Thymus (tissue), 14 donors: ENCODE results near the gene ZNF460. TPM values are rescaled to one million over a fixed set of nuclear protein-coding genes. Genes with fewer than 3 reads are reported as not detected.

Experiments
- DNase-seq, 9 donors: peaks; one replicate each; pipeline ENCODE4 v3.0.0-alpha.2; 2013; ENCODE audit warnings: low spot score in 9 of 9, low read depth in 6 of 9, missing footprints in 1 of 9
- H3K27ac ChIP-seq, 2 donors: one replicate each; pipeline ENCODE4 v1.5.1; 2013; ENCODE audit warnings: control low read depth in 1 of 2, low read depth in 1 of 2, low read length in 1 of 2, mild to moderate bottlenecking in 1 of 2, moderate library complexity in 1 of 2
- H3K27me3 ChIP-seq, 2 donors: one replicate each; pipeline ENCODE4 v1.5.1; 2013; ENCODE audit warnings: low read length in 1 of 2; ENCODE audit not compliant: control insufficient read depth in 2 of 2, insufficient read depth in 1 of 2
- H3K36me3 ChIP-seq, 2 donors: one replicate each; pipeline ENCODE4 v1.5.1; 2013; ENCODE audit warnings: low read length in 1 of 2, mild to moderate bottlenecking in 1 of 2, moderate library complexity in 1 of 2; ENCODE audit not compliant: control insufficient read depth in 2 of 2, insufficient read depth in 2 of 2
- H3K4me1 ChIP-seq, 2 donors: one replicate each; pipeline ENCODE4 v1.5.1; 2013; ENCODE audit warnings: low read length in 2 of 2; ENCODE audit not compliant: control insufficient read depth in 2 of 2, insufficient read depth in 2 of 2
- H3K4me3 ChIP-seq, 2 donors: one replicate each; pipeline ENCODE4 v1.5.1; 2013; ENCODE audit warnings: low read length in 2 of 2, control low read depth in 1 of 2, mild to moderate bottlenecking in 1 of 2
- H3K9me3 ChIP-seq, 2 donors: one replicate each; pipeline ENCODE4 v1.5.1; 2013; ENCODE audit warnings: low read length in 1 of 2, mild to moderate bottlenecking in 1 of 2; ENCODE audit not compliant: control insufficient read depth in 2 of 2, insufficient read depth in 1 of 2
- WGBS: extraction: QIAGEN DNeasy Blood & Tissue Kit; methylation state at CpG from one replicate; pipeline ENCODE4 v1.1.7; 2013; 5-methylcytosine and 5-hydroxymethylcytosine counted together
- long read RNA-seq, 10 donors: transcript quantifications; one replicate each; lab custom pipeline, GENCODE V29; 2026
- polyA plus RNA-seq: library from polyadenylated mRNA; stranded (reverse); fragments of 200-250 nt; gene quantifications from one replicate; pipeline ENCODE4 v1.2.3, GENCODE V29; 2013
- total RNA-seq: library from RNA; stranded (reverse); fragments of 120-200 nt; gene quantifications from one replicate; pipeline ENCODE4 v1.2.4, GENCODE V29; 2013
- donor health status: healthy.

The ZNF460 gene
- total RNA-seq (20.7 TPM), polyA plus RNA-seq (1.4 TPM)
- long read RNA-seq, donor 1: 0 reads
- long read RNA-seq, donor 2, partial matches to known transcripts: 0 of 5 reads
- long read RNA-seq, donor 2, other reads (novel, unspliced or antisense): 0 of 5 reads
- long read RNA-seq, donor 3: 0 reads
- long read RNA-seq, donor 4: 0 reads
- long read RNA-seq, donor 5, partial matches to known transcripts: 0 of 1 reads
- long read RNA-seq, donor 5, other reads (novel, unspliced or antisense): 0 of 1 reads
- long read RNA-seq, donor 6: 0 reads
- long read RNA-seq, donor 7: 0 reads
- long read RNA-seq, donor 8, partial matches to known transcripts: 0 of 1 reads
- long read RNA-seq, donor 8, other reads (novel, unspliced or antisense): 0 of 1 reads
- long read RNA-seq, donor 9: 0 reads
- long read RNA-seq, donor 10, partial matches to known transcripts: 0 of 1 reads
- long read RNA-seq, donor 10, other reads (novel, unspliced or antisense): 0 of 1 reads

DNA sequence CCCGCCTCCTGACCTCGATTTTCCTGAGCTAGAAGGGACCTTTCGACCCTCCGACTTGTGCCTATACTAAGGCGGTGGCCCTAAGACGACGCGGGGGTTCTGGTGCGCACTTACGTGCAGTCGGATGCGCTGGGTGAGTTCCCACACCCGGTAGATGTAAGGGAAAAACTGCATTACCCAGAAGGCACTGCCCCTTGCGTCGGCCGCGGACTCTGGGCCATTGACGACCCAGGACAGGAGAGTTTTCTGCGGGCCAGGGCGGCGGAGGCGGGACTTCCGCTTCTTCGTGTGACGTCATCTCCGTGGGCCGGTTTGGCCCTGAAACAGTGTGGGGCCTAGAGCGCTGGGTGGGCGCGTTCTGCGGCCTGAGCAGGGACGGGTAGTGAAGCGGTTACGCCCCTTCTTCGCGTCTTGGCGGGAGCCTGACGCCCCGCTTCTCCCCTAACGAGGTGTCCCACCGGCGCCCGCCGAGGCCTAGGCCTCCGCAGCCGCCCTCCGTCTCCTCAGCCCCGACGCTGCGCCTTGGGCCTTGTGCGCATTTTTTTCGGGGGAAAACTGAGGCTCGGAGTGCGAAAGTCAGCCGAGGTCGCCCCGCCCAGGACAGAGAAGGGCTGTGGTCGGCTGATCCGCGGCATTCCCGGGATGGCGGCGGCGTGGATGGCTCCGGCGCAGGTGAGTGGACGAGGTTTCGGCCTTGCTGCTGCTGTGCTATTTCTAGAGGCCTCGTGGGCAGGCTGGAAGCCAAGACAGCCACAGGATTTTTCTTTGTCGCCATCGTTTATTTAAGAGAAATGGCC lies at the start of gene ZNF460:
TSS of gene ZNF460 (plus strand) at position 321 of the 797 bp plus-strand sequence. CDS start at position 643, 322 bp downstream.
- Histone ChIP-seq H3K4me1 (peaks cover 15 to 18% of the 10 kb centered on the region in 2 donors), H3K27me3 (no peaks in the 10 kb centered on the region), H3K36me3 (peaks cover 12 to 27% of the 10 kb centered on the region in 2 donors), H3K9me3 (no peaks in the 10 kb centered on the region), H3K4me3 (peak within 1 kb of the TSS; percentile 76 to 92), H3K27ac (peak within 1 kb of the TSS; percentile 99)
- under 1% methylated on average over 71 of the region's 71 CpGs for WGBS
- DNase-seq: peak; percentile 92 to 99 (median 97)

DNA sequence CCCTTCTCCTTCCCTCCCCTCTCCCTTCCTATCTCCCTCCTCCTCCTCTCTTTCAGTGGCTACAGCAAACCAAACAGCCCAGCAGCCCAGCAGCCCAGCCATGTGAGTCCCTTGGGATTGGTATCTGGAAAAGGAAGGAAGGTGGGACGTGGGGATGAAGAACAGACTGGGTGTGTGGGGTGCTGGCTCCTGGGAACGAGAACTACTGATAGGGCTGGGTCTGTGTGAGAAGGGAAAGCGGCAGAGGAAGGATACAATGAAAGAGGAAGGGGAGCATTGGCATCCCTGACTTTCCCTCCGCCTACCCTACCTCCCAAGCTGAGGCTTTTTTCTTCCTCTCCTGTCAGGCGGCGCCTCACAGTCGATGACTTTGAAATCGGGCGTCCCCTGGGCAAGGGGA lies 48.6 kb upstream of the ZNF460 start:
- WGBS: 79% methylated on average over 9 of the region's 9 CpGs
- Histone ChIP-seq H3K27me3 (no peaks in the 10 kb centered on the region), H3K27ac (no peak overlapping the region), H3K36me3 (no peaks in the 10 kb centered on the region), H3K9me3 (no peaks in the 10 kb centered on the region), H3K4me3 (no peak overlapping the region), H3K4me1 (no peaks in the 10 kb centered on the region)
- DNase-seq: no peak

DNA sequence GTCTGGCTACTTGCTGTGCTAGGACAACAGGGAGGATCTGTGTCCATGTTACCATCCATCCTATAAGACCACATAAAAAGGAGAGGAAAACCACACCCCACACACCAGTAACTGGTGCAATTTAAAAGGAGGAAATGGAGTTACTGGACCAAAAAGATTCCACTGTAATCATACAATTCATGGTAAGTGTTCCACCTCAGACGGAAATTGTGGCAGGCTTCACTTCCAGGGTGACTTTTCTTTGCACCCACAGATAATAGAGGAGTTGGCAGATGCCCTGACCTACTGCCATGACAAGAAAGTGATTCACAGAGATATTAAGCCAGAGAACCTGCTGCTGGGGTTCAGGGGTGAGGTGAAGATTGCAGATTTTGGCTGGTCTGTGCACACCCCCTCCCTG lies 47.1 kb upstream of the ZNF460 start:
- no peaks in the 10 kb centered on the region for H3K27me3 ChIP-seq
- DNase-seq: no peak
- no peaks in the 10 kb centered on the region for H3K36me3 ChIP-seq
- H3K27ac ChIP-seq: no peak overlapping the region
- 88% methylated on average over 1 of the region's 1 CpG for WGBS
- no peaks in the 10 kb centered on the region for H3K4me1 ChIP-seq
- H3K9me3 ChIP-seq: no peaks in the 10 kb centered on the region
- no peak overlapping the region for H3K4me3 ChIP-seq

DNA sequence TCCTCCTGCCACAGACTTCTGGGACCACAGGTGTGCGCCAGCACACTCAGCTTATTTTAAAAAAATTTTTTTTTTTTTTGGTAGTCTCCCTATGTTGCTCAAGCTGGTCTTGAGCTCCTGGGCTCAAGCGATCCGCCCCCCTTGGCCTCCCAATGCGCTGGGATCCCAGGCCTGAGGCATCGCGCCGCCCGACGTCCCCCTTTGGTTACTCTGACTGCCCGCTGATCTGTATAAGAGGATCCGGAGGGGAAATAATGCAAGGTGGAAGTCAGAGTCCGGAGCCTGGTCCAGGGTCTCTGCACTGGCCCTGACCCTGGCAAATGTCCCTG lies 40.3 kb upstream of the ZNF460 start:
- no peaks in the 10 kb centered on the region for H3K27me3 ChIP-seq
- H3K4me1 ChIP-seq: peaks cover 13 to 17% of the 10 kb centered on the region in 2 donors
- 25% methylated on average over 12 of the region's 12 CpGs for WGBS
- peak overlapping the region; percentile 85 to 89 for H3K27ac ChIP-seq
- peak overlapping the region; percentile 65 to 92 for H3K4me3 ChIP-seq
- no peak for DNase-seq
- H3K36me3 ChIP-seq: peaks cover 6 to 10% of the 10 kb centered on the region in 2 donors
- H3K9me3 ChIP-seq: no peaks in the 10 kb centered on the region

DNA sequence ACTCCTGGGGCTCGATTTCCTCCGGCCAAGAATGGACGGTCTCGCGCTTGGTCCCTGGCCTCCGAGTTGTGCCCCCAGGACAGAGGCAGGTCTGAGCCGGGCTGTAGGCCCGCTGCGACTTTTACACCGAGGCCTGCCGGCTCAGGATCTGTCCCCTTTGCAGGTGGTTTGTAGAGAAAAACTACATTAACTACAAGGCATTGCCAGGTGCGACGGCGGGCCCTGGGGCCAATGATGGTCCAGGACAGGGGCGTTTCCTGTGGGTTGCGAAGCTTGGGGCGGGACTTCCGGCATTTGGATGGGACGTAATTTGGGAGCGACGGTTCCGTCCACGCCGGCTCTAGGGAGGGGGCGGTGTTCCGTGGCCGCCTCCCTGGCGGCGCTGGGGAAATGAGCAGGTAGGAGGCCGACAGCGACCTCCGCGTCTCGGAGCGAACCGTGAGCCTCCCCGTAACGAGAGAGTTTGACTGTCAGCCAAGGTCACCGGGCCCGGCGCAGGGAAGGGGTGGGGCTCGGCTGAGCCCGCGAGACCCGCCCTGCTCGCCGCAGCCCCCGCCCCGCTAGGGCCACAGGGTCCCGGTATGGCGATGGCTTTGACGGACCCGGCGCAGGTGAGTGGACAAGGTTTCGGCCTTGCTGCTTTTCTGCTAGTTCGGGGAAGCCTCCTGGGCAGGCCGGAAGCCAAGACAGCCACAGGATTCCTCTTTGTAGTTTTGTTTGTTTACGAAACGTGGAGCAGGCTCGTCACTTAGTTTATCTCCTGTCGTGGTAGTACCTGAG lies 39.8 kb upstream of the ZNF460 start, which contains the start of gene ZNF805:
TSS of gene ZNF805 (plus strand) at position 322 of the 780 bp plus-strand sequence. CDS start at position 582, 260 bp downstream.
- Histone ChIP-seq H3K4me1 (peaks cover 13 to 17% of the 10 kb centered on the region in 2 donors), H3K36me3 (peaks cover 10 to 13% of the 10 kb centered on the region in 2 donors), H3K4me3 (peak within 1 kb of the TSS; percentile 65 to 92), H3K27me3 (no peaks in the 10 kb centered on the region), H3K27ac (peak within 1 kb of the TSS; percentile 85 to 89), H3K9me3 (no peaks in the 10 kb centered on the region)
- DNase-seq: peak; percentile 91 to 99 (median 95)
- under 1% methylated on average over 61 of the region's 61 CpGs for WGBS

DNA sequence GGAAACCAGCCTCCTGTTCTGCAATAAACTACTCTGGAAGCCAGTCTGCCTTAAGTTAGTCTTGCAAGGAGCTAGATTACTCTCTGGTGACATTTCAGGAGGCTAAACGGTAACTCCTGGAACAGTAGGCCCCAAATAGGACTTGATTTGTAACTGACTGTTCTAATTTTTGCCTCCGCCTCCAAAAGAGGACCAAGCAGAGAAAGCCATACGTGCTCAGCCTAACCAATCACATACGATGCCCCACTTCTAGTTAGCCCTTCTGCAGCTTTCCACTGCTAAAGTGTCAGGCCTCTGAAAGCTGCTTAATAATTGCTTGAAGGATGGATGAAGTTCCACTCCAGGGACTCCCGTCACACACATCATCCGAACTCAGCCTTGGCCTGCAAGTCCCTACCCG lies 39.1 kb upstream of the ZNF460 start:
- H3K27me3 ChIP-seq: no peaks in the 10 kb centered on the region
- DNase-seq: peak in 1 of 9 donors; percentile 8
- H3K4me1 ChIP-seq: peaks cover 13 to 17% of the 10 kb centered on the region in 2 donors
- peak overlapping the region; percentile 85 to 89 for H3K27ac ChIP-seq
- H3K9me3 ChIP-seq: no peaks in the 10 kb centered on the region
- H3K36me3 ChIP-seq: peaks cover 10 to 17% of the 10 kb centered on the region in 2 donors
- H3K4me3 ChIP-seq: peak overlapping the region; percentile 65 to 92
- 38% methylated on average over 7 of the region's 7 CpGs for WGBS

DNA sequence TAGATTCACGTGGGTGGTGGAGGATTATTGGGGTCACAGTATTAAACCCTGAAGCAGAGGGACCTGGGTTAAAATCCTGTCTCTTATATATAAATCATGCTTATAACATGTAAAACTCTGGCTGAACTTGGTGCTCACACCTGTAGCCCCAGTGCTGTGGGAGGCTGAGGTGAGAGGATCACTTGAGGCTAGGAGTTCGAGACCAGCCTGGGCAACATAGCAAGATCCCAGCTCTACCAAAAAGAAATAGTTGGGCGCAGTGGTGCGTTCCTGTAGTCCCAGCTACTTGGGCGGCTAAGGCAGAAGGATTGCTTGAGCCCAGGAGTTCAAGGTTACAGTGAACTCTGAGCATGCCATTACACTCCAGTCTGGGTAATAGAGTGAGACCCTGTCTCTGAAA lies 37.5 kb upstream of the ZNF460 start:
- no peak overlapping the region for H3K4me3 ChIP-seq
- H3K4me1 ChIP-seq: peaks cover 13 to 17% of the 10 kb centered on the region in 2 donors
- no peak overlapping the region for H3K27ac ChIP-seq
- peaks cover 14 to 26% of the 10 kb centered on the region in 2 donors for H3K36me3 ChIP-seq
- WGBS: 97% methylated on average over 5 of the region's 5 CpGs
- no peaks in the 10 kb centered on the region for H3K27me3 ChIP-seq
- H3K9me3 ChIP-seq: no peaks in the 10 kb centered on the region
- no peak for DNase-seq

DNA sequence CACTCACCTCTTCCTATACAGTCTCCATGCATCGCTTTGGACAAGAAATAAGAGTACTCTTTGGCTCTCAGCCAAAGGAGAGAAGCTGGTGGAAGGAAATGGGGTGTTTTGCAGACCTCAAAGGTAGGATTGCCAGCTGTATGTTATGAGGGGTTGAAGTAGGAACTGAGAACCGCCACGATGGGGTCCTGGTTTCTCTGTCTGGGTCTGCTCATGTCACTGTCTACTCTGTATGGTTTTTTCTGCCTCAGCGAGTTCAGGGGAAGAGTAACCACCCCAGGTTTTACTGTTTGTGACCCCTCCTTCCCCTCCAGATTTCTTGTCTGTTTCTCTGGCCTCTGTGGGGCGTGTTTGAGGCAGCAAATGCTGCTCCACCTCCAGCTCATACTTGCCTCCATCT lies 35.8 kb upstream of the ZNF460 start:
- no peak overlapping the region for H3K27ac ChIP-seq
- peaks cover 13 to 17% of the 10 kb centered on the region in 2 donors for H3K4me1 ChIP-seq
- no peaks in the 10 kb centered on the region for H3K27me3 ChIP-seq
- H3K36me3 ChIP-seq: peaks cover 26 to 36% of the 10 kb centered on the region in 2 donors
- DNase-seq: no peak
- H3K4me3 ChIP-seq: no peak overlapping the region
- H3K9me3 ChIP-seq: no peaks in the 10 kb centered on the region
- WGBS: 86% methylated on average over 5 of the region's 5 CpGs
